HepG2 (cell line): ENCODE measurements around the gene TMEM198.
A peak's percentile ranks its signal among the peaks of the same experiment; 100 is the strongest.

ENCODE experiments used
- ASH2L ChIP-seq: fragments of 300-600, 200-600 bp; sonication (generic); IDR thresholded peaks from 2 replicates; pipeline ENCODE4 v1.7.0; 2017; ENCODE audit warnings: low read depth, mild to moderate bottlenecking, moderate library complexity, mixed read lengths, low read length; ENCODE audit not compliant: insufficient read length
- NFYB ChIP-seq: sonication (generic); formaldehyde crosslinking; IDR thresholded peaks from 2 replicates; pipeline ENCODE4 v1.4.0; 2020; ENCODE audit warnings: missing genetic modification reagents
- NPAS2 ChIP-seq: sonication (generic); formaldehyde crosslinking; IDR thresholded peaks from 2 replicates; pipeline ENCODE4 v1.8.0; 2022; ENCODE audit warnings: mild to moderate bottlenecking, missing genetic modification reagents, borderline replicate concordance
- POLR2A ChIP-seq, 2 experiments: IDR thresholded peaks; 2 replicates each; pipeline ENCODE4 v1.6.1; 2011; ENCODE audit warnings: low read depth in 2 of 2, low read length in 2 of 2, mild to moderate bottlenecking in 1 of 2, moderate library complexity in 1 of 2; ENCODE audit not compliant: insufficient read depth in 1 of 2
- SP1 ChIP-seq, 2 experiments: fragments of 450-650 bp in 1 of 2; sonication (generic) in 1 of 2; formaldehyde crosslinking in 1 of 2; IDR thresholded peaks; 2 replicates each; pipeline versions ENCODE4 v1.4.0 to v1.6.1; 2016 to 2020; ENCODE audit warnings: missing genetic modification reagents in 1 of 2
- SP5 ChIP-seq: IDR thresholded peaks from 2 replicates; pipeline ENCODE4 v1.6.1; 2016; ENCODE audit warnings: low read depth, borderline replicate concordance
- USF2 ChIP-seq, 2 experiments: sonication (generic) in 1 of 2; formaldehyde crosslinking in 1 of 2; IDR thresholded peaks; 2 replicates each; pipeline versions ENCODE4 v1.5.1 to v1.6.1; 2011 to 2020; ENCODE audit warnings: borderline replicate concordance in 1 of 2, low read depth in 1 of 2, low read length in 1 of 2, mild to moderate bottlenecking in 1 of 2, missing genetic modification reagents in 1 of 2, moderate library complexity in 1 of 2
- ZFP90 ChIP-seq: sonication (generic); formaldehyde crosslinking; IDR thresholded peaks from 2 replicates; pipeline ENCODE4 v1.8.0; 2022; ENCODE audit warnings: missing genetic modification reagents, mild to moderate bottlenecking, inconsistent platforms, borderline replicate concordance
- ZNF33A ChIP-seq: sonication (generic); formaldehyde crosslinking; IDR thresholded peaks from 2 replicates; pipeline ENCODE4 v1.5.1; 2020; ENCODE audit warnings: missing genetic modification reagents, mild to moderate bottlenecking, moderate library complexity, borderline replicate concordance
- ZNF44 ChIP-seq: sonication (generic); formaldehyde crosslinking; IDR thresholded peaks from 2 replicates; pipeline ENCODE4 v1.5.1; 2020; ENCODE audit warnings: mild to moderate bottlenecking, missing genetic modification reagents
- ZNF724P ChIP-seq: sonication (generic); formaldehyde crosslinking; IDR thresholded peaks from 2 replicates; pipeline ENCODE4 v1.8.0; 2022; ENCODE audit warnings: missing genetic modification reagents, borderline replicate concordance
- TF ChIP-seq, protein P1 (sequence below): sonication (generic); formaldehyde crosslinking; IDR thresholded peaks from 2 replicates; pipeline ENCODE4 v1.5.0; 2020; ENCODE audit warnings: mild to moderate bottlenecking, missing genetic modification reagents, moderate library complexity
- TF ChIP-seq, protein P2 (sequence below), 2 experiments: IDR thresholded peaks; 2 replicates each; pipeline ENCODE4 v1.6.1; 2011 to 2012; ENCODE audit warnings: low read length in 2 of 2, borderline replicate concordance in 1 of 2, low read depth in 1 of 2, mild to moderate bottlenecking in 1 of 2, moderate library complexity in 1 of 2
- TF ChIP-seq, protein P3 (sequence below), 2 experiments: fragments of 450-650 bp in 1 of 2; sonication (generic) in 1 of 2; formaldehyde crosslinking in 1 of 2; IDR thresholded peaks; 2 replicates each; pipeline versions ENCODE4 v1.6.1 to v1.8.0; 2016 to 2022; ENCODE audit warnings: antibody characterized with exemption in 1 of 2, mild to moderate bottlenecking in 1 of 2, missing genetic modification reagents in 1 of 2

DNA sequence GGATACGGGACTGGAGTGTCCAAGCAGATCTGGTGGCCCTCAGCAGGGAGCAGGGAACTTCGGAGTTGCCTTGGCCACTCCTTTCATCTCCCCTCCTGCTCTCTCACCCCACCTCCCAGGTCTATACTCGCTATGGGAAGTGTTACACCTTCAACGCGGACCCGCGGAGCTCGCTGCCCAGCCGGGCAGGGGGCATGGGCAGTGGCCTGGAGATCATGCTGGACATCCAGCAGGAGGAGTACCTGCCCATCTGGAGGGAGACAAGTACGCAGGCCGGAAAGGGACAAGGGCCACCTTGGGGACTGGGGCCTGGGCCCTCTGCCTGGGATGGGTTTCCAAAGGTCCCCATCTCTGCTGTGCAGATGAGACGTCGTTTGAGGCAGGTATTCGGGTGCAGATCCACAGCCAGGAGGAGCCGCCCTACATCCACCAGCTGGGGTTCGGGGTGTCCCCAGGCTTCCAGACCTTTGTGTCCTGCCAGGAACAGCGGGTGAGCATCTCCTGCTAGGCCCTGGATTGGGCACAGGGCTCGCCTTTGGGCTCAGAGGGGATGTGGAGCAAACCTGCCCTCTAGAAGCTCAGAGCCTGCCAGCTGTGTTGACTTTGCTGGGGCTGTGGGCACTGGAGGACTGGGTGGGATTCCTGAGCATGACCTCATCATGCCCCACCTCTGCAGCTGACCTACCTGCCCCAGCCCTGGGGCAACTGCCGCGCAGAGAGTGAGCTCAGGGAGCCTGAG lies 12.0 kb upstream of the TMEM198 start:
- TF ChIP-seq ZFP90 (CRISPR knock-in tag) = no peak
- no peak for TF ChIP-seq ZNF33A (CRISPR knock-in tag)
- no peak for TF ChIP-seq ZNF44 (CRISPR knock-in tag)
- TF ChIP-seq SP5 (CRISPR knock-in tag) = no peak
- TF ChIP-seq NFYB (CRISPR knock-in tag) = no peak
- TF ChIP-seq, protein P1, sequence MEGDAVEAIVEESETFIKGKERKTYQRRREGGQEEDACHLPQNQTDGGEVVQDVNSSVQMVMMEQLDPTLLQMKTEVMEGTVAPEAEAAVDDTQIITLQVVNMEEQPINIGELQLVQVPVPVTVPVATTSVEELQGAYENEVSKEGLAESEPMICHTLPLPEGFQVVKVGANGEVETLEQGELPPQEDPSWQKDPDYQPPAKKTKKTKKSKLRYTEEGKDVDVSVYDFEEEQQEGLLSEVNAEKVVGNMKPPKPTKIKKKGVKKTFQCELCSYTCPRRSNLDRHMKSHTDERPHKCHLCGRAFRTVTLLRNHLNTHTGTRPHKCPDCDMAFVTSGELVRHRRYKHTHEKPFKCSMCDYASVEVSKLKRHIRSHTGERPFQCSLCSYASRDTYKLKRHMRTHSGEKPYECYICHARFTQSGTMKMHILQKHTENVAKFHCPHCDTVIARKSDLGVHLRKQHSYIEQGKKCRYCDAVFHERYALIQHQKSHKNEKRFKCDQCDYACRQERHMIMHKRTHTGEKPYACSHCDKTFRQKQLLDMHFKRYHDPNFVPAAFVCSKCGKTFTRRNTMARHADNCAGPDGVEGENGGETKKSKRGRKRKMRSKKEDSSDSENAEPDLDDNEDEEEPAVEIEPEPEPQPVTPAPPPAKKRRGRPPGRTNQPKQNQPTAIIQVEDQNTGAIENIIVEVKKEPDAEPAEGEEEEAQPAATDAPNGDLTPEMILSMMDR (CRISPR knock-in tag) = peak; percentile 16; the same call in 1 of the 2 replicates
- no peak for TF ChIP-seq SP1 (IDR thresholded peaks at IDR 0.05)
- no peak for TF ChIP-seq SP1 (CRISPR knock-in tag; IDR thresholded peaks at IDR 0.05)
- no peak for TF ChIP-seq USF2 (IDR thresholded peaks at IDR 0.05; ENCODE audit: low read depth, low read length)
- TF ChIP-seq USF2 (CRISPR knock-in tag; IDR thresholded peaks at IDR 0.05; ENCODE audit: borderline replicate concordance) = no peak
- TF ChIP-seq, protein P2, sequence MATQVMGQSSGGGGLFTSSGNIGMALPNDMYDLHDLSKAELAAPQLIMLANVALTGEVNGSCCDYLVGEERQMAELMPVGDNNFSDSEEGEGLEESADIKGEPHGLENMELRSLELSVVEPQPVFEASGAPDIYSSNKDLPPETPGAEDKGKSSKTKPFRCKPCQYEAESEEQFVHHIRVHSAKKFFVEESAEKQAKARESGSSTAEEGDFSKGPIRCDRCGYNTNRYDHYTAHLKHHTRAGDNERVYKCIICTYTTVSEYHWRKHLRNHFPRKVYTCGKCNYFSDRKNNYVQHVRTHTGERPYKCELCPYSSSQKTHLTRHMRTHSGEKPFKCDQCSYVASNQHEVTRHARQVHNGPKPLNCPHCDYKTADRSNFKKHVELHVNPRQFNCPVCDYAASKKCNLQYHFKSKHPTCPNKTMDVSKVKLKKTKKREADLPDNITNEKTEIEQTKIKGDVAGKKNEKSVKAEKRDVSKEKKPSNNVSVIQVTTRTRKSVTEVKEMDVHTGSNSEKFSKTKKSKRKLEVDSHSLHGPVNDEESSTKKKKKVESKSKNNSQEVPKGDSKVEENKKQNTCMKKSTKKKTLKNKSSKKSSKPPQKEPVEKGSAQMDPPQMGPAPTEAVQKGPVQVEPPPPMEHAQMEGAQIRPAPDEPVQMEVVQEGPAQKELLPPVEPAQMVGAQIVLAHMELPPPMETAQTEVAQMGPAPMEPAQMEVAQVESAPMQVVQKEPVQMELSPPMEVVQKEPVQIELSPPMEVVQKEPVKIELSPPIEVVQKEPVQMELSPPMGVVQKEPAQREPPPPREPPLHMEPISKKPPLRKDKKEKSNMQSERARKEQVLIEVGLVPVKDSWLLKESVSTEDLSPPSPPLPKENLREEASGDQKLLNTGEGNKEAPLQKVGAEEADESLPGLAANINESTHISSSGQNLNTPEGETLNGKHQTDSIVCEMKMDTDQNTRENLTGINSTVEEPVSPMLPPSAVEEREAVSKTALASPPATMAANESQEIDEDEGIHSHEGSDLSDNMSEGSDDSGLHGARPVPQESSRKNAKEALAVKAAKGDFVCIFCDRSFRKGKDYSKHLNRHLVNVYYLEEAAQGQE (IDR thresholded peaks at IDR 0.05; ENCODE audit: borderline replicate concordance in 1 of 2, low read depth in 1 of 2, low read length in 2 of 2) = no peak
- TF ChIP-seq ASH2L = no peak
- TF ChIP-seq NPAS2 (CRISPR knock-in tag) = no peak
- TF ChIP-seq, protein P3, sequence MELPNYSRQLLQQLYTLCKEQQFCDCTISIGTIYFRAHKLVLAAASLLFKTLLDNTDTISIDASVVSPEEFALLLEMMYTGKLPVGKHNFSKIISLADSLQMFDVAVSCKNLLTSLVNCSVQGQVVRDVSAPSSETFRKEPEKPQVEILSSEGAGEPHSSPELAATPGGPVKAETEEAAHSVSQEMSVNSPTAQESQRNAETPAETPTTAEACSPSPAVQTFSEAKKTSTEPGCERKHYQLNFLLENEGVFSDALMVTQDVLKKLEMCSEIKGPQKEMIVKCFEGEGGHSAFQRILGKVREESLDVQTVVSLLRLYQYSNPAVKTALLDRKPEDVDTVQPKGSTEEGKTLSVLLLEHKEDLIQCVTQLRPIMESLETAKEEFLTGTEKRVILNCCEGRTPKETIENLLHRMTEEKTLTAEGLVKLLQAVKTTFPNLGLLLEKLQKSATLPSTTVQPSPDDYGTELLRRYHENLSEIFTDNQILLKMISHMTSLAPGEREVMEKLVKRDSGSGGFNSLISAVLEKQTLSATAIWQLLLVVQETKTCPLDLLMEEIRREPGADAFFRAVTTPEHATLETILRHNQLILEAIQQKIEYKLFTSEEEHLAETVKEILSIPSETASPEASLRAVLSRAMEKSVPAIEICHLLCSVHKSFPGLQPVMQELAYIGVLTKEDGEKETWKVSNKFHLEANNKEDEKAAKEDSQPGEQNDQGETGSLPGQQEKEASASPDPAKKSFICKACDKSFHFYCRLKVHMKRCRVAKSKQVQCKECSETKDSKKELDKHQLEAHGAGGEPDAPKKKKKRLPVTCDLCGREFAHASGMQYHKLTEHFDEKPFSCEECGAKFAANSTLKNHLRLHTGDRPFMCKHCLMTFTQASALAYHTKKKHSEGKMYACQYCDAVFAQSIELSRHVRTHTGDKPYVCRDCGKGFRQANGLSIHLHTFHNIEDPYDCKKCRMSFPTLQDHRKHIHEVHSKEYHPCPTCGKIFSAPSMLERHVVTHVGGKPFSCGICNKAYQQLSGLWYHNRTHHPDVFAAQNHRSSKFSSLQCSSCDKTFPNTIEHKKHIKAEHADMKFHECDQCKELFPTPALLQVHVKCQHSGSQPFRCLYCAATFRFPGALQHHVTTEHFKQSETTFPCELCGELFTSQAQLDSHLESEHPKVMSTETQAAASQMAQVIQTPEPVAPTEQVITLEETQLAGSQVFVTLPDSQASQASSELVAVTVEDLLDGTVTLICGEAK (IDR thresholded peaks at IDR 0.05) = no peak
- TF ChIP-seq, protein P3 (CRISPR knock-in tag; IDR thresholded peaks at IDR 0.05) = no peak
- TF ChIP-seq ZNF724P = no peak
- no peak for TF ChIP-seq POLR2A (IDR thresholded peaks at IDR 0.05; ENCODE audit: insufficient read depth in 1 of 2, low read depth in 2 of 2, low read length in 2 of 2)
